D721Med (cell line): Measurements from ENCODE around the gene GABRG3.
A peak's percentile ranks its signal among the peaks of the same experiment; 100 is the strongest.

Experiments used
- DNase-seq: peaks from one replicate; pipeline ENCODE4 v3.0.0; 2011; ENCODE audit warnings: low spot score; ENCODE audit not compliant: insufficient read length
- FAIRE-seq: peaks from 2 replicates; lab custom pipeline; 2011; peaks lifted over from hg19 to GRCh38; lab: Jason Lieb, UNC
- TF ChIP-seq, protein P1 (sequence below): IDR thresholded peaks from 2 replicates; pipeline ENCODE4 v1.5.1; 2012; ENCODE audit warnings: mild to moderate bottlenecking, control low read depth; ENCODE audit not compliant: insufficient read depth; ENCODE audit errors: missing control alignments

The GABRG3 gene

DNA sequence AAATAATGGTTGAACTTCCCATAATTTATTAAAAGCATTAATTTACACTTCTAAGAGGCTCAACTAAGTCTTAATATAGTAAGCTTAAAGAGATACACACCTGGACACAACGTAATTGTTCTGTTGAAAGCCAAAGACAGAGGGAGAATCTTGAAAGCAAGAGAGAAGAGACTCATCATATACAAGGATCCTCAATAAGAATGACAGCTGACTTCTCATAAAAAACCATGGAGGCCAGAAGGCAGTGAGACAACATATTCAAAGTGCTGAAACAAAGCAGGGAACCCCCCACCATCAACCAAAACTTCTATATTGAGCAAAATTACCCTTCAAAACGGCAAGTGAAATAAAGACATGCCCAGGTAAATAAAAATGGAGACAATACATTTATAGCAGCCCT is 16.6 kb upstream of the GABRG3 start:
- TF ChIP-seq, protein P1, sequence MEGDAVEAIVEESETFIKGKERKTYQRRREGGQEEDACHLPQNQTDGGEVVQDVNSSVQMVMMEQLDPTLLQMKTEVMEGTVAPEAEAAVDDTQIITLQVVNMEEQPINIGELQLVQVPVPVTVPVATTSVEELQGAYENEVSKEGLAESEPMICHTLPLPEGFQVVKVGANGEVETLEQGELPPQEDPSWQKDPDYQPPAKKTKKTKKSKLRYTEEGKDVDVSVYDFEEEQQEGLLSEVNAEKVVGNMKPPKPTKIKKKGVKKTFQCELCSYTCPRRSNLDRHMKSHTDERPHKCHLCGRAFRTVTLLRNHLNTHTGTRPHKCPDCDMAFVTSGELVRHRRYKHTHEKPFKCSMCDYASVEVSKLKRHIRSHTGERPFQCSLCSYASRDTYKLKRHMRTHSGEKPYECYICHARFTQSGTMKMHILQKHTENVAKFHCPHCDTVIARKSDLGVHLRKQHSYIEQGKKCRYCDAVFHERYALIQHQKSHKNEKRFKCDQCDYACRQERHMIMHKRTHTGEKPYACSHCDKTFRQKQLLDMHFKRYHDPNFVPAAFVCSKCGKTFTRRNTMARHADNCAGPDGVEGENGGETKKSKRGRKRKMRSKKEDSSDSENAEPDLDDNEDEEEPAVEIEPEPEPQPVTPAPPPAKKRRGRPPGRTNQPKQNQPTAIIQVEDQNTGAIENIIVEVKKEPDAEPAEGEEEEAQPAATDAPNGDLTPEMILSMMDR: no peak
- DNase-seq (no peak), FAIRE-seq (no peak)

DNA sequence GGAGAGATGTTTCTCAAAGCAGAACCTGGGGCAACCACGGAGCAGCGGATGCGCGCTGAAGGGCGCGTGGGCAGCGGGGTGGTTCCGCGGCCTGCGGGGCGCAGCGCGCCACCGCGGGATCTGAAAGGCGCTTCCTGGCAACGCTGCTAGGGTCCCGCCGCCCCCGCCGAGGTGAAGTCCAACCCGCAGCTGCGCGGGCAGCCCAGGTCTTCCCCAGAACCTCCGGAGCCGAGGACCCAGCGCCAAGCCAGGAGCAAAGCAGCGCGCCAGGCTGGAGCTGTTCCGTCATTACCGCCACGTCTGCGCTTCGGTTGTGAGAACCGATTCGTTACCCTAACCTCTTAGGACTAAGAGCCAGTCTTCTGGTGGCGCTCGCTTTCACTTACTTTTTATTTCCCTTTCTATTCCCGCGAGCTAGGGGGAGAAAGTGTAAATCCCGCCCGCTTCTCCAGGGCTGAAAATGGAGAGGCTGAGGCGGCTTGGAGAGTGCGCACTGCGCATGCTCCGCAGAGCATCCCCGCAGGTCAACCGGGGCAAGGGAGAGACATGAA is 3.2 kb upstream of the GABRG3 start:
- DNase-seq (no peak), FAIRE-seq (no peak)
- TF ChIP-seq, protein P1: no peak

DNA sequence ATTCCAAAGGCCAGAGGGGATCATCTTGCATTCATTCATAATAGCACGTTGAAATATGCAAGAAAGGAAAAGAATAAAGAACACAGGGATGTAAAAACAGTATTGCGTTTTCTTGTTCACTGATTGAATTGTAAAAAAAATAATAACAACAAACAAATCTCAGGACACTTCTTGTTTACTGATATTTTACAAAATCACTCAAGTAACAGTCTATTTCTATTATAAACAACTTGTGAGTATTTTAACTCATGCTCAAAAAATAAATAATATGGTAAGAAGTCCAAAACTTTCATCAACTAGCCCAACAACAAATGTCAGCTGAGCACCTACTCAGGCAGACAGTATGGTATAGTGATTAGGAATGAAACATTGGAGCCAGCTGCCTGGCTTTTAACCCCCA is 2.2 kb upstream of the GABRG3 start:
- DNase-seq (no peak), FAIRE-seq (no peak)
- TF ChIP-seq, protein P1: no peak

DNA sequence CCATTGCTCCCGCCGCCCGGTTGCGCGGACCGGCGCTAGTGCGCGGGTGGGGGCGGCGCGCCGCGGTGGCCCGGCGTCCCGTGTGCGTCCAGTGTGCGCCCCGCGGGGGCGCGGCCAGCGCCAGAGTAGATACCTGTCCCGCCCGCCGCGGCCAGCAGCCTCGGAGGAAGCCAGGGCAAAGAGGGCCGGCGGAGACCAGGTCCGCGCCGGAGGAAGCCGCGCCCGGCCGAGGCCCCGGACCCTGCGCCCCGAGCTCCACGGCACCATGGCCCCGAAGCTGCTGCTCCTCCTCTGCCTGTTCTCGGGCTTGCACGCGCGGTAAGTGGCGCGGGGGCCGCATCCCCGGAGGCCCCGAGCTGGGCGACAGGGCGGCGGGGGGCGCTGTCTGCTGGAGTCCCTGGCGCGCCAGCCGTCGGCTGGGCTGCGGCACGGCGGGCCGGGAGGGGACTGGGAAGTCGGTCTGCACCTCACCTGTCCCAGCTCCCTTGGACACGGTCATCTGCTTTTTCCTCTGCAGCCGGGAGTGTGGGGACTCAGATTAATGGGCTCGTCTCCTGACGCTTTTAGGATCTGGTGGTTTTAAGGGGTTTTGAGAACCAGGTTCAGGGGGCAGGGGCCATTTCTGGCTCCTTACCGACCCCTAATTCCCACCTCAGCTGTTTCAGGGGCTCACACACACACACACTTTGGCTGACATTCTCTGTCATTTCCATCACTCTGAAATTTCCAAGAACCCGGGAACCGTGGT is 464 bp downstream of the GABRG3 start:
- TF ChIP-seq, protein P1: peak; percentile 18
- no peak for DNase-seq
- no peak for FAIRE-seq

DNA sequence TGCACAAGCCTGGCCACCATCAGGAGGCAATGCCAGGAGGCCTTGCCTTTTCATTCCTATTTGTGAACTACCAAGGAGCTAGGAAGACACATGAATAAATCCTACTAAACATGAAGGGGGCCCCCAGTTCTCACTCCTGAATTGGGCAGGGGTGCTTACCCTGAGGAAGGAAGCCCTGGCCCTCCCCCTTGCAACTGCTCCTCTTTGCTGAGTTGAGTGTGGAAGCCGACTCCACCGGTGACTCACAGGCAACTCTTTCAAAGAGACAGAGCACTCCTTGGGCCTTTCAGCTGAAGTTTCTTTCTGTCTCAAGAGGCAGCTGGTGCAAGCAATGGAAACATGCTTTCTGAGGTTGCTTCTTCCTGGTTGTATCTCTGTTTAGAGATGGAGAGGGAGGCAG is 1.7 kb downstream of the GABRG3 start:
- TF ChIP-seq, protein P1: no peak
- FAIRE-seq: no peak
- no peak for DNase-seq

DNA sequence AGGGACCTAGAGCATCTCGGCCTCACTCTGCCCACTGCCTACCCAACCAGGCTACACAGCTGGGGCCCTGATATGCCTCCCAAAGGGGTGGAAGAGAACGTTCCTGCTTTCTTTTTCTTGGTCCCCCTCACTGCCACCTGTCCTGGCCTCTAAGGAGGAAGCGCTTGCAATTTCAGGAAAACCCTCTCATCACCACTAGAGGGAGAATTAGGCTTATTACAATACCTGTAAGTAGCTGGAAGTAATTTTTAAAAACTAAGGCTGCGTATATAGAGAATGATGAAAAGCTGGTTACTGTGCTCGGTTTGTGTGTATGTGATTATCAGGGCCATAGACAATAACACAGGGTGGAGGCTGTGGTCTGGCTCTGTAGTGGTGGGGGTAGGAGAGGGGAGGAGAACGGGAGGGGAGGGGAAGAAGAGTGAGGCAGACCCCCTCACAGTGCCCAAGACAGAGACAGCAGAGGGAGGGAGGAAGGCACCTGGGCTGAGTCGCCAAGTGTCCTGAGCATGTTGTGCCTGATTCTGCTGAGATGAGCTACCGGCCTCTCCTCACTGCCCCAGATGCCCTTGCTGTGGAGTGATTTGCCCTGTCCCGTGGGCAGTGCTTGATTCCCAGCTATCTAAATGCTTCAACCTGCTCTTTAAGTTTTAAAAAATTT is 3.3 kb downstream of the GABRG3 start:
- DNase-seq: no peak

More for the DNA sequence above, 3.3 kb downstream of the GABRG3 start:
- TF ChIP-seq, protein P1: peak; percentile 58
- no peak for FAIRE-seq
